GM10248 (cell line): ENCODE results near the gene PODNL1.

Experiments used
- CTCF ChIA-PET: fragments of 300-600 bp; sonication (Branson Sonifier 250); formaldehyde crosslinking; extraction: SDS; loops from one replicate; lab custom pipeline; 2021; ENCODE audit warnings: antibody characterized with exemption; lab: Yijun Ruan, JAX
- POLR2A ChIA-PET: fragments of 350-650 bp; sonication (Branson Sonifier 250); formaldehyde crosslinking; extraction: SDS; loops from one replicate; lab custom pipeline; 2020; ENCODE audit warnings: antibody characterized with exemption; lab: Yijun Ruan, JAX
- DNase-seq: peaks from one replicate; pipeline ENCODE4 v3.0.0; 2012; ENCODE audit errors: extremely low spot score
- TF ChIP-seq, protein P1 (sequence below): IDR thresholded peaks from 2 replicates; pipeline ENCODE4 v1.5.1; 2012; ENCODE audit warnings: mild to moderate bottlenecking, low read depth; ENCODE audit errors: extremely low read depth, missing control alignments, control extremely low read depth

PODNL1 gene

GRCh38 chr19:13896227-13896626 lies 42.0 kb downstream of the PODNL1 start:
- CTCF ChIA-PET, result no interaction called here
- no peak for DNase-seq
- POLR2A ChIA-PET, result no interaction called here

GRCh38 chr19:13894552-13894951 lies 43.7 kb downstream of the PODNL1 start:
- TF ChIP-seq, protein P1, sequence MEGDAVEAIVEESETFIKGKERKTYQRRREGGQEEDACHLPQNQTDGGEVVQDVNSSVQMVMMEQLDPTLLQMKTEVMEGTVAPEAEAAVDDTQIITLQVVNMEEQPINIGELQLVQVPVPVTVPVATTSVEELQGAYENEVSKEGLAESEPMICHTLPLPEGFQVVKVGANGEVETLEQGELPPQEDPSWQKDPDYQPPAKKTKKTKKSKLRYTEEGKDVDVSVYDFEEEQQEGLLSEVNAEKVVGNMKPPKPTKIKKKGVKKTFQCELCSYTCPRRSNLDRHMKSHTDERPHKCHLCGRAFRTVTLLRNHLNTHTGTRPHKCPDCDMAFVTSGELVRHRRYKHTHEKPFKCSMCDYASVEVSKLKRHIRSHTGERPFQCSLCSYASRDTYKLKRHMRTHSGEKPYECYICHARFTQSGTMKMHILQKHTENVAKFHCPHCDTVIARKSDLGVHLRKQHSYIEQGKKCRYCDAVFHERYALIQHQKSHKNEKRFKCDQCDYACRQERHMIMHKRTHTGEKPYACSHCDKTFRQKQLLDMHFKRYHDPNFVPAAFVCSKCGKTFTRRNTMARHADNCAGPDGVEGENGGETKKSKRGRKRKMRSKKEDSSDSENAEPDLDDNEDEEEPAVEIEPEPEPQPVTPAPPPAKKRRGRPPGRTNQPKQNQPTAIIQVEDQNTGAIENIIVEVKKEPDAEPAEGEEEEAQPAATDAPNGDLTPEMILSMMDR, result no peak
- ChIA-PET CTCF (interaction anchor here (1.0 to 1.9 kb wide), 3 partner anchors 14 to 177 kb away, joined by 3 to 6 read pairs (median 3); no protein-coding TSS in a partner anchor), POLR2A (no interaction called here)
- no peak for DNase-seq

More at GRCh38 chr19:13896227-13896626, 42.0 kb downstream of the PODNL1 start:
- TF ChIP-seq, protein P1, result no peak

GRCh38 chr19:13892870-13893269 lies 45.3 kb downstream of the PODNL1 start:
- TF ChIP-seq, protein P1, result no peak
- ChIA-PET CTCF (interaction anchor here (1.9 kb wide), 1 partner anchor 12 kb away, joined by 6 read pairs; no protein-coding TSS in a partner anchor), POLR2A (no interaction called here)
- DNase-seq, result no peak

DNA sequence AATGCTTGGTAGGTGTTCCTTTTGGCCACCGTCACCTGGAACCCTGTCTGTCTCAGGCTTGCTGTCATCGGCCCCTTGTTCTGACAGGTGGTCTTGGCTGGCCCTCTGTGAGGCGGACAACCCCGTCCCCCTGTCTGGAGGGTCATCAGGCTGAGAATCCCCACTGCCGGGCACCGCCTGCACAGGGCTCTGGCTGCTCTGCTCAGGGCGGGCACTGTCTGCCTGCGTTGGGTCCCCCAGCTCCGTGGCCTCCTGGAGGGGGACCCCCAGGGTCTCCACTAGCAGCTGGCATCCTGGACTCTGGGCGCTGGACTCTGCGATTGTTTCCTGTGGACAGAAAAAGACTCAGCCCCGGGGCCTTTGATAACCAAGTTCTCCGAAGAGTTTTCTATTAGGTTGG lies 48.1 kb downstream of the PODNL1 start:
- DNase-seq, result no peak
- POLR2A ChIA-PET, result no interaction called here
- TF ChIP-seq, protein P1, result no peak
- CTCF ChIA-PET, result no interaction called here

DNA sequence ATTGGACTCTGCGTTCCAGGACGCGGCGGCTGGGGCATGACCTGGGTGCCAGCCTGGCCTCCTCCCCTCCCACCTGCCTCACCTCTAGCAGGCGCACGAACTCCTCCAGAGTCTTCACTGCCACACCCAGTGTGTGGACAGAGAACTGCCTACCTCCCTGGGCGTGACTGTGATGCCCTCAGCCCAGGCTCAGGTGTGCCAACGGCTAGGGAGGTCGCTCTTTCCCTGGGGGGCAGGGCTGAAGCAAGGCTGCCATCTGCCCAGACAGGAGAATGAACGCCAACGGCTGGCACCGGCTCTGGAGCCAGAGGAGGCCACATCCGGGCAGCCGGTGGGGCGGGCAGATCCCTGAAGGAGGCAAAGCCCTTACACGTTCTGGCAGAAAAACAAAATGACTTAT lies 49.9 kb downstream of the PODNL1 start:
- no peak for DNase-seq
- ChIA-PET POLR2A (interaction anchor here (0.5 kb wide), 1 partner anchor 1487 kb away, joined by 5 read pairs; no protein-coding TSS in a partner anchor), CTCF (interaction anchor here (1.2 kb wide), 1 partner anchor 9 kb away, joined by 4 read pairs; no protein-coding TSS in a partner anchor)
- TF ChIP-seq, protein P1, result no peak

DNA sequence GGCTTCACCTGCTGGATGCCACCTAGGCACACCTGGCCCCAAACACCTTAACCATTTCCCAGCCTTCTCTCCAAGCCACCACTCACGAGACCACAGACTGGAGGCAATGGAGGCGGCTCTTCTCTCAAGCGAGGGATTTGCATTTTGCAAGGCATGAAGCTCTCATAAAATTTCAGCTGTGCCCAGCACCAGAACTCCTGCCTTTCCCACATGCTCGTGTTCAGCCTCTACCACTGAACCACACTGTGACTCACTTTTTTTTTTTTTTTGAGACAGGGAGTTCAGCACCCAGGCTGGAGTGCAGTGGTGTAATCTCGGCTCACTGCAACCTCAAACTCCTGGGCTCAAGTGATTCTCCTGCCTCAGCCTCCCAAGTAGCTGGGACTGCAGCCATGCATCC lies 50.7 kb downstream of the PODNL1 start:
- DNase-seq, result no peak
- ChIA-PET POLR2A (interaction anchor here (0.6 kb wide), 1 partner anchor 70 kb away, joined by 3 read pairs; no protein-coding TSS in a partner anchor), CTCF (no interaction called here)
- TF ChIP-seq, protein P1, result no peak
